GM19043 (cell line): ENCODE measurements around the gene ENO1.
"Not testable (repeated sequence)": the region's sequence is repeated elsewhere in the genome, so short reads cannot be mapped to it uniquely, and the experiment has no call there.

Experiments used
- ATAC-seq: cut with Tn5 transposase; IDR thresholded peaks from one replicate; pipeline ENCODE4 v1.9.1; 2021; ENCODE audit warnings: low read depth; ENCODE audit not compliant: unreplicated experiment

ENO1 gene

GRCh38 chr1:8848663-8849386, 29.7 kb downstream of the ENO1 start:
- peak; percentile 49 for ATAC-seq

DNA sequence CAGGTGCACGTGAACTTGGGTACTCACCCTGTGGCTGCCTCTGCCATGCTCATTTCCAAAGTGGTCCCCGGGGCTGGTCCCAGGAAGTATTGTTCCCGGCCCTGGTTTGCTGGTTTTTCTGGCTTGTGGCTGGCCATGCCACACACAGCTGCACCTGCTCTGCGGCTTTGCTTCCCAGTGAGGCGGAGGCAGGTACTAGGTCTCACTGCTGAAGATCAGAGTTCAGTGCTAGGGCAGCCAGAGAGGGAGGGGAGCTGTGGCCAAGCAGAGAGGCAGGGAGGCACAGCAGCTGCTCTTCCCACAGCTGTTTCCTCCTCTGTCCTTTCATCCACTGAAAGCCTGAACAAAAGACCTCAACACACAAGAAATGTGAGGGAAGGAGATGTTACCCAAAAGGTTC, 30.5 kb downstream of the ENO1 start:
- ATAC-seq = no peak

DNA sequence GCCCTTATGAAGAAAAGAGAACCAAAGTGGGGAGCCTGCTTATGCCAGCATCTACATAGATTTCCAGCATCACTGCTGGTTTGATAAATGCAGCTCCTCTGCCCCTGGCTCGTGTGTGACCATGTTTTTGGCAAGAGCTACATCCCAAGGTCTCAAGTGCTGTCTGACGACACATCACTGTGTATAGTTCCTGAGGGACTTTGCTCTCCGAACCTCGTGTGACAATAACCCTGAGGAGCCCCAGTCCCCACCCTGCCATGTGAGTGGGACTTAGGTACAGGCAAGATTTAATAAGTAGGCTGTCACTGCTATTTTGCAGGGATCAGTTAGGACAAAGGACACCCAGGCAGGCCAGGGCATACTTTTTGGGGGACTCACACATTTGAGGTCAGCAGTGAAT, 32.2 kb downstream of the ENO1 start:
- ATAC-seq = no peak

DNA sequence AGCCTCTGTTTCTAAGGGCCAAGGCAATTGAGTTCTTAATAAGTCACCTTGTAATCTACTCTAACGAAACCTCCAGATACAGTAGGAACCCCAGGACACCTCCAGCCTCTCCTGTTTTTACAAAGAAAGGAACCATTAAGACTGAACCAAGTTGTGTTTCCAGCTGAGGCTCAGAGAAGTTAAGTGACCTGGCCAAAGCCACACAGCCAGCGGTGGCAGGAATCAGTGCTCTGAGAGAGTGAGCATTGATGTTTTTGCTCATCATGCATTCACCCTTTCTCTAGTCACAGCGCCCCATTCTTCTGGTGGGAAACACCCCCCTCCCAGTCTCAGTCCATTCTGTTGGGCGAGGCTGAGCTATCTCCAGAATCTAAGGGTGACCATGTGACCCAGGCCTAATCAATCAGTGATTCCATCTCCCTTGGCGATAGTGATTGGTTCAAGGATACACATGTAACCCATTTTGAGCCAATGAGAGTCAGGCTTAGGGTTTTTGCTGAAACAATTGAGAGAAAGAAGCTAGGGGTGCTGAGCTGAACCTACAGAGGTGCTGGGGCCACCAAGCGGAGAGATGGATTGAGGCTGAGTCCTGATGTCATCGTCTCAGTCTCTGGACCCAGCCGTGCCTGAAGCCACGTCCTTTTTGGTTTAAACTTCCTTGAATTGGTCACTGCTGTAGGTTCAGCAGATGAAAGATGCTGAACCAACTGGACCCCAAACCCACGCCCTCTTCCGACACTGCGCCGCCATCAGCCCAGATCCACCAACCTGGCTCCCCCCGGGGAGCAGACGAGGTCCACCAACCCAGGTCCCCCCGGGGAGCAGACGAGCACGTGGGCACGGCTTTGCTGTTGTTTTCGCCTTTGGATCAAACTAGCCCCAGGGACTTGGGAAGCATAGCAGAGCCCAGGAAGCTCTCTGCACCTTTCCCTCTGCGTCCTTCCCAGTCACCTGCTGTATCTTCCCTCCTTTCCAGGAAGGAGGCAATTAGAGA, 33.1 kb downstream of the ENO1 start:
- no peak for ATAC-seq

DNA sequence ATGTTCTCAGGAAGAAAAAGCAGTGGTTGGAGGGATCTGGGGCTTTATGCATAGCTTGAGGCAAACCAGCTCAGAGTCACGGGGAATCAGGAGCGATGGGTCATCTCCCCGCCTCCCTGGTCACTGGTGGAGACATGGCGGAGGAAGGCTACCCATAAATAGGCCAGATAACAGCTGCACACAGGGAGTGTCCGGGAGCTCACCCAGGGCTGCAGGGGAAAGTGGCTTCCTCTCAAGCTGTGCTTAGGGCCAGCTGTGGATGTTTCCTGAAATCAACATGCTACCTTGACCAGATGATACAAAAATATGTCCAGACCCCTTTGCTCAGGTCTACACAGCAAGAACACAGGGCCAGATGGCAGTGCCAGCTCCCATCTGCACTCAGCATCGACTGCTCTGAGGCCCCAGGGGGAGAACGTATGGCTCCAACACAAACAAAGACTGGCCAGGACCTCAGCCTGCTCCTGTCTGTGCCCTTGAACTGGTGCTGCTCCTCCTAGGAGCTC, 33.9 kb downstream of the ENO1 start:
- ATAC-seq = no peak

DNA sequence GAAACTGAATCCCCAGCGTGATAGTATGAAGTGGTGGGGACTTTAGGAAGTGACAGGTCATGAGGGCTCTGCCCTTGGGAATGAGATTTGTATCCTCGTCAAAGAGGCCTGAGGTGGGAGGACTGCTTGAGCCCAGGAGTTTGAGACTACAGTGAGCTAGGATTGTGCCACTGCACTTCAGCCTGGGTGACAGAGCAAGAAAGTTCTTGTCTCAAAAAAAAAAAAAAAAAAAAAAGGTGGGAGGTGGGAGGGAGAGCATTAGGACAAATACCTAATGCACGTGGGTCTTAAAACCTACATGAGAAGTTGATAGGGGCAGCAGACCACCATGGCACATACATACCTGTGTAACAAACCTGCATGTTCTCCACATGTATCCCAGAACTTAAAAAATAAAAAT, 37.1 kb downstream of the ENO1 start:
- no peak for ATAC-seq

- ATAC-seq = no peak
Measured at GRCh38 chr1:8839990-8840389, 38.5 kb downstream of the ENO1 start.

GRCh38 chr1:8835941-8836643, 42.4 kb downstream of the ENO1 start:
- ATAC-seq = no peak

- ATAC-seq = no peak
Measured at GRCh38 chr1:8831340-8831739, 47.1 kb downstream of the ENO1 start.

DNA sequence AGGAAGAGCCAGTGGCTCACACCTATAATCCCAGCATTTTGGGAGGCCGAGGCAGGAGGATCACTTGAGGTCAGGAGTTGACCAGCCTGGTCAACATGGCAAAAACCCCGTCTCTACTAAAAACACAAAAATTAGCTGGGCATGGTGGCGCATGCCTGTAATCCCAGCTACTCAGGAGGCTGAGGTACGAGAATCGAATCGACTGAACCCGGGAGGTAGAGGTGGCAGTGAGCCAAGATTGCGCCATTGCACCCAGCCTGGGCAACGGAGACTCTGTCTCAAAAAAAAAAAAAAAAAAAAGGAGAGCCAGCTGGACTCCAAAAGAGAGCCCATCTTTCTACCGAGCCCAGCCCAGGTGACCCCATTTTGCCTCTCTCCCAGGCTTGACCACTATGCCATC, 47.8 kb downstream of the ENO1 start:
- ATAC-seq = not testable (repeated sequence)

DNA sequence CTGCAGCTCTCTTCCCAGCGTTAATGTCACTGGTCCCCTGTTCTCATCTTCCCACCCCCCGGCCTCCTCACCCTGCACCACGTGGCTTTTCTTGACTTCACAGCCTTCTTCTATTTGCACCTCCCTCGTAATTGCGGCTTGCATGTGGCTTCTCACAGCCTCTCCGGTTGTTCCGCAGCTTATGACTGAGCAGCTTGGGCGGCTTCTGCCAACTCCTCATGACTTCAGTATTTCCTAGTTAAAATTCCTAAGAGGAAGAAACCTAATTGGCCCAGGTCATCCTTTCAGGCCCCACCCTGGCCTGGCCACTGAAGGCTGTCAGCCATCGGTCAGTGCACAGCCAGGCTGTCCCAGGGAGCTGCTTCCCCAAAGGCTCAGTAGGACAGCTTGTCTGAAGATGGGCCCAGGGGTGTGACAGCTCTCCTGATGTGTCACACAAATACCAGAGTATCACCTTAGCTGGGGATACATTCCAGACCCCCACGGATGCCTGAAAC, 52.5 kb downstream of the ENO1 start:
- ATAC-seq = no peak

DNA sequence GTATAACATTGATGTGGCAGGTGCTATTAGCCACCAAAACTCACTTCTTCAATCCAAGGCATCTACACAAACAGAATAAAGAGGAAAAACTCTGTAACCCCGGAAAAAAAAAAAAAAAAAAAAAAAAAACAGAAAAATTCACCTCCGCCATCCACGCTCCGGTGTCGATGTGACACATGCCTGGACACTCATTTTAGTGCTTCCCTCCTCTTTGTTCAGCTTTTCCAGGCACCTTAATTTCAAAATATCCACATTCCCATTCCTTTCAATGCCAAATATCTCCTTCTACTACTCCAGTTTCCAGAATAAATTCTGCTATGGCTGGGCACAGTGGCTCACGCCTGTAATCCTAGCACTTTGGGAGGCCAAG, 55.2 kb downstream of the ENO1 start:
- no peak for ATAC-seq

DNA sequence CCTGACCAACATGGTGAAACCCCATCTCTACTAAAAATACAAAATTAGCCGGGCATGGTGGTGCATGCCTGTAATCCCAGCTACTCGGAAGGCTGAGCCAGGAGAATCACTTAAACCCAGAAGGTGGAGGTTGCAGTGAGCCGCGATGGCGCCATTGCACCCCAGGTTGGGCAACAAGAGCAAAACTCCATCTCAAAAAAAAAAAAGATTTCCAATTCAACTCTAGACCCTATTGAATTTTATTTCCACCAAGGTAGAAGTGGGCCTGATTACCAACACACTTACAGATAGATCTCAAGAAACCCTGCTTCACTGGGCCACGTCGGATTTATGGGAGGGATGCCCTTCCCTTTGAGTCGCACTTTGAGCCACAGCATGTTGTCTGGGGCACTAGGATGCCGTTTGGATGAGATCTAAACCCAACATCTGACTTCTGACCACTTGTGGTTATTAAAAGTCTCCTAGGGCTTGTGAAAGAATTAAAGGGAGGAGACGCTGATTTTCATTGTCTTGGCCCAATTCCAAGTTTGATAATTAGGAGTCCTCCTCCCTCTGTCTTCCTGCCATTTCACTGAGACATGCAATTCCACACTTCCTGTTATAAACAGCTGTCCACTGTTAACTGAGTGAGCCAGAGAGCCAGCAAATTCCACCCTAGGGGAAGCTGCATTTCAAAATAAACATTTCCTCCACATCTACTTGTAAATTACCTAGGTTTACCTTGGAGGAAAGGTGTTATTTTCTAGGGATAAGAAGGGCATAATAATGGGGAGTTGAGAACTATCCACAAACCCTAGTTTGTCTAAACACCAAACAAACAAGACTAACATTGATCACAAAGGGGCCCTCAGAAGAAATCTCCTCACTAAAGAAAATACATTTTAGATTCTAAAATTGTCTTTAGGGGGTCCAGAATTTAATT, 55.9 kb downstream of the ENO1 start:
- no peak for ATAC-seq

GRCh38 chr1:8821084-8821483, 57.4 kb downstream of the ENO1 start:
- ATAC-seq = no peak

DNA sequence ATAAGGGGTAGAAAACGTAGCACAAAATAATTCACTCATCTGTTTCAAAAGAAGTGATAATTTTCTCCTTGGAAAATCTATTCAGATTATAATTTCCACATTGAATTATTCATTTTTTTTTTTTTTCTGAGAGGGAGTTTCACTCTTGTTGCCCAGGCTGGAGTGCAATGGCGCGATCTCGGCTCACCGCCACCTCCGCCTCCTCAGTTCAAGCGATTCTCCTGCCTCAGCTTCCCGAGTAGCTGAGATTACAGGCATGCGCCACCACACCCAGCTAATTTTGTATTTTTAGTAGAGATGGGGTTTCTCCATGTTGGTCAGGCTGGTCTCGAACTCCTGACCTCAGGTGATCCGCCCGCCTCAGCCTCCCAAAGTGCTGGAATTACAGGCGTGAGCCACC, 59.7 kb downstream of the ENO1 start:
- not testable (repeated sequence) for ATAC-seq

DNA sequence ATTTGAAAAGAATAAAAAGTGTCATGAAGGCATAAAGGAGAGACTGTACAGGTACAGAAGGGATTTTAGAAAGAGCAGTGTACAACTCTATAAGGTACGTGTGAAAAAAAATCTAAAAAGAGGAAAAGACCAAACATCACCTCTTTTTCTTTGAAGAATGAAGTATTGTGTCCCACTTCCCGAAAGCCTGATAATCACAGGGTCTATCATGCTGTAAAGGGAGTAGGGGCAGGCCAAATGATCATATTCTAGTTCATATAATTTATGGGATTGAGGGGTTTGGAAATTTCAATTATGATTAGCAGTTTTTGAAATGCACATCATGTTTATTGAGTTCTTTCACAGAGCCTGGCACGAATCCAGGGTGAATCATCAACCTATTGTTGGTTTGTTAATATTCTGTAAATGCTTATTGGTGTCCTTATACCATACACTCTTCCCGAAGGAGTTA, 60.1 kb downstream of the ENO1 start:
- ATAC-seq = no peak

DNA sequence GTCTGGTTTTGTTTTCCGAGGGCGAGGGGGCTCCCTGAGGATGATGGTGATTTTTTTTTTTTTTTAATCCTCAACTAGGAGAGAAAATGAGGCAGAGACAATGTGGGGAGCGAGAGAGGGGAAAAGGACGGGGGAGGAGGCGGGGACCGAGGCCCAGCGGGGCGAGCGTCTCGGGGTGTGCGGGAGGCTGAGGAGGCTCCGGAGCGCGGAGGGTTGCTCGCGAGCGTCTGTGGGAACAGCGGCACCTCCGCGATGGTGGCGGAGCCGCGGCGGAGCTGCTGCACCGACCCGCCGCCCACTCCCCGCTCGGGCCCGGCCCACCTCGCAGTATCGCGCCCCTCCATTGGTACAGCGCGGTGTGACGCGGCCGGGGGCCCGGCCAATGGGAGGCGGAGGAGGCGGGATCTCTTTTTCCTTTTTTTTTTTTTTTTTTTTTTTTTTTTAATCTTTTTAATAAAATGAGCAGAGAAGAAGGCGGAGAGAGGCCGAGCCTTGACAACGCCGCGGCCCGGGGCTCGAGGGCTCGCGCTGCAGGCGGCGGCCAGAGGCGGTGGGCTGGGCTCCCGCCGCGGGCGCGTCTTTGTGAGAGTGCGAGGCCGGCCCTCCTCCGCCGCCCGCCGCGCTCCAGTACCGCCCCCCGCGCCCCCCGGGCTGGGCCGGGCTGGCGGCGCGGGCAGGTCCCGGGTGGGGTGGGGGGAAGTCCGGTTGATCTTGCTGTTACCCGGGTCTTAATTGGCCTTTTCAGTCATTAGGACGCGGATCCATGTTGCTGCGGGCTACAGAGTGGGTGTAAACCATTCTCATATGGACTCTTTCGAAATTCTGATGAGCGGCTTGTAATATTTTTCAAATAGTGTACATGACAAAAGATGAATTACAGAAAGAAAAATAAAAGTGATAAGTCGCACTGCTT, 60.8 kb downstream of the ENO1 start, which contains the start of gene RERE:
RERE (minus strand) TSS at position 229 of the 913 bp plus-strand sequence.
- peak; percentile 86 for ATAC-seq

- ATAC-seq = no peak
Measured at GRCh38 chr1:8816831-8817411, 61.6 kb downstream of the ENO1 start.
